ENCODE data around the gene CACNA1D.

CACNA1D gene

DNA sequence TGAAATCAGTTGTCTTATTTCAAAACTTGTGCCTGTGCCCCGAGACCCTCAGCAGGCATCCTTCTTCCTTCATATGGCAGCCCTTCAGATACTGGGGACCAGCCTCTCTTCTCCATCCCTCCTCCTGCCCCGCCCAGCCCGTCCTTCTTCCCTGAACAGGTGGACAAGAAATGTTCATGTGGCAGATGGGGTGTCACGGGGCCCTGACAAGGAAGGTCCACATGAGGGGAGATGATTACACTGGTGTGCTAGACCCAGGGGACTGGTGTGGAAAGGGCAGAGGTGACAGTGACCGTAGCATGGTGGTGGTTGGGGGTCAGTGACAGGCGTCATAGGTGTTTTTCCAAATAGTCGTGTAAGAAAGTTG is 200.9 kb downstream of the CACNA1D start:
- DNase-seq = no peak

- no peak for DNase-seq
Observed at GRCh38 chr3:53696401-53697172, 202.2 kb downstream of the CACNA1D start.

GRCh38 chr3:53700441-53700840 is 206.0 kb downstream of the CACNA1D start:
- DNase-seq = no peak

GRCh38 chr3:53702776-53703530 is 208.5 kb downstream of the CACNA1D start:
- DNase-seq = no peak

DNA sequence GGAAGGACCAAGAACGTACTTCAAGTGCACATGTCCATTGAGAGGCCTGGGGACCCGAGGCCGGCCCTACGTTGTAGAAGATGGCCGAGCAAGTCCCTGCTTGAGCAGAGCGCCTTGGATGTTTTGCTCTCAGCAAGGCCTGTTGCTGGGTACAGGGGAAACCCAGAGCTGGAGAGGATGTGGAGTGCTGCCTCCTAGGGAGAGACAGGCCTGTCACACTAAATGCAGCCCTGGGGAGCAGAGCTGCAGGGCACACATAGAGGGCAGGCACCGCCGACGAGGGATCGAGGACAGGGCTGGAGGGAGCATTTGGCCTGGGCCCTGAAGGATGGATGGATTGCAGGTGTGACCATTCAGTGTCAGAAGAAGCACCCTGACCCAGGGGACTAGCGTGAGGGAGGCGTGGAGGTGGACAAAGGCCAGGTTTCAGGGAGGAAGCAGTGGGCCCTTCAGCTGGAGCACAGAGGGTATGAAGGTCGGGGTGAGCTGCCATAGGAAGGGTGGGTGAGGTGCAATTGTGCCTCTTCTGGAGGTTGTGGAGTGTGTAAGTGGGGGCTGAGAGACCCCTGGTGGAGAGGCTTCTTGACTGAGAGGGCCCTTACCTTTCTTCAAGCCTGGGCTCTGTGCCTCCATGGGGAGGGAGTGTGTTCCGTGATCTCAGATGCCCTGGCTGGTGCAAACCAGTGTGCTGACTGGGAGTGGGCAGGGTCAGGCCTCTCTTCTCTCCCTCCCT is 209.4 kb downstream of the CACNA1D start:
- DNase-seq = no peak

- DNase-seq = no peak
Observed at GRCh38 chr3:53704363-53704725, 209.9 kb downstream of the CACNA1D start.

- no peak for DNase-seq
Observed at GRCh38 chr3:53705024-53705745, 210.8 kb downstream of the CACNA1D start.

- DNase-seq = no peak
Observed at GRCh38 chr3:53705774-53706173, 211.4 kb downstream of the CACNA1D start.

DNA sequence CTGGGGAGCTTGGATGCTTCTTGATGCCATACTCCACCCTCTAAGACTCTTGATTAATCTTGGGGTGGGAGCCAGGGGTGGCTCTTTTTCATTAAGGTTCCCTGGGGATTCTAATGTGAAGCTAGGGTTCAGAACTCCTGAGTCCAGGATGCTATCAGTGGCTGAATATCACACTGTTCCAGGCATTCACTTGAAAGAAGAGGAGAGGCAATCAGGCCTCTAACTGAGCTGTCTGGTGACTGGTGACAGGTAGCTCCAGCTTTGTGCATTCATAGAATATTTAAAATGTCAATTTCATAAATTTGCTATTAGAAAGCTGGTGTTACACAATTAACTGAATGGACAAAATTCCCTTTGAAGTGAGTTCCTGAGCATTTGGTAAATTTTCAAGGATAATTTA is 212.8 kb downstream of the CACNA1D start:
- no peak for DNase-seq

DNA sequence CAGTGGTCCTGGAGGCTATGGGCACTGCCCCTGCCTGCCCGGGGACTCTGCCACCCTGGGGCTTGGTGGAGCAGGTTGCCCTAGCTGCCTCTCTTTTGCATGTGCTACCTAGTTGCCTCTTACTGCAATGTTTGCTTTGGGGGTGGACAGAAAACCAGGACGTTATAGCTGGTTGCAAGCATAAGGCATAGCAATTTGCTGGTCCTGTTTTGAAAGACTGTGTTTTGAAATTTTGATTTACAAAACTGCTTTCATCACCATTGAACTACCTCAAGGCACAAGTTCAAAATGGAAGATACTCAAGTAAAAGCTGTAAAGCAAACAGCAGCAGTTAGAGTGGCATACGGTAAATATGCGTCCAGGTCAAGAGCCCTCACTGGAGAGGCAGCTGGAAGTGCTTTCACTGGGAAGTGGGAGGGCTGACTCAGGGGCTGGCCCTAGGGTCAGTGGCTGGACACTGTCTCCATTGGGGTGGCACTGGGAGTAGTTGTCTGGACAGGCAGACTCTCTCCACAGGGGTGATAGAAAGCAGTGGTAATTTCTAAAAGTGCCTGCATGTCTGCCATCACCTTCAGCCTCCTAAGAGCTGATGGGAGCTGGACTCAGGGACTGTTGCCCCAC is 213.7 kb downstream of the CACNA1D start:
- peak; percentile 74 for DNase-seq

- DNase-seq = no peak
Observed at GRCh38 chr3:53709256-53709655, 214.8 kb downstream of the CACNA1D start.

DNA sequence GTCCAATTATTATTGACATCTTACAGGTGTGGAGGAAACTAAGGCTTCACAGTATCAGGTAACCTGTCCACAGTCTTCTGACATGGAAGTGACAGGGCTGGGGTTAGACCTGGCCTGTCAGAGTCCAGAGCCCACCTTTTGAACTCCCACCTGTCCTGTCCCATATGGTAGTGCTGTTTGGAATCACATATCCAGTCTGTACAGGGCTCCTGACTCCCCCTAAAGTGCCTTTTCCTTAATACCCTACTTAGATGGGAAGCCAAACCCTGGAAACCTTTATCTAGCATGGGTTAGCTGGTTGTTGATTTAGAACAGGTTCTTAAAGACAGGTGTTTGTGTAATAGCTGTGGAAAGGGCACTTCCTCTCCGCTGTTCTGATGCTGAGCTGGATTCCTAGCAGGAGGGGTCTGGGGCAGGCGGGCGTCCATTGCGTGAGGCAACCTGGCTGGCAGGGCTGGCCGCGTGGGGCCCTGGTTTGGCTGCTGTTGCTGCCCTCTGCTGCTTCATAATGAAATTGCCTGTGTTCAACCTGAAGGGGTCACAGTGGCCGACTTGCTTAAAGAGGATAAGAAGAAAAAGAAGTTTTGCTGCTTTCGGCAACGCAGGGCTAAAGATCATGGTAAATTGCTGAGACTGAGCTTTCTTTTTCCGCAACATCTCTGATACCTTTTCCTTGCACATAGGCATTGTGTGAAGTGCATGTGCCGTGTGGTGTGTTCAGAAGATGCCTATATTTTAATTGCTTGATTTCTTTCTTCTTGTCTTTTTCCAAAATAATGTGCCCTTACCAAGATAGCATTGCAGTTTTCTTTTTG is 215.7 kb downstream of the CACNA1D start:
- DNase-seq = peak; percentile 78

DNA sequence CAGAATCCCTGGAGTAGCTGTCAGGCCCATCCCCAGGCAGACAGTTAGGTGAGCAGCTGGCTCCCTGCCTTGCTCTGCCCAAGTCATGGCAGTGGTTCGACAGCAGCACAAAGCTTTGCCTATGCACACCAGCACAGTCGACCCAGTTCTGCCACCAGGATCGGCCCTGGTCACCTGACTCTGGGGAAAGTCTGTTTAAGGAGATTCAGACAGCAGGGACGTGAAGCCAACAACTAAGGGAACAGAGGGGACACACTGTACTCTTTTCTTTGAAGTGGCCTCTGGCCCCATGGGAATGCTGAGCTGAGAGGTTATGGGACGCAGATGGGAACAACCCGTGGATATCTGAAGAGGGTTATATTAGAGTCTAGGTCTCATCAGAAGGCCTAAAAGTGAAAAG is 217.0 kb downstream of the CACNA1D start:
- DNase-seq = no peak

DNA sequence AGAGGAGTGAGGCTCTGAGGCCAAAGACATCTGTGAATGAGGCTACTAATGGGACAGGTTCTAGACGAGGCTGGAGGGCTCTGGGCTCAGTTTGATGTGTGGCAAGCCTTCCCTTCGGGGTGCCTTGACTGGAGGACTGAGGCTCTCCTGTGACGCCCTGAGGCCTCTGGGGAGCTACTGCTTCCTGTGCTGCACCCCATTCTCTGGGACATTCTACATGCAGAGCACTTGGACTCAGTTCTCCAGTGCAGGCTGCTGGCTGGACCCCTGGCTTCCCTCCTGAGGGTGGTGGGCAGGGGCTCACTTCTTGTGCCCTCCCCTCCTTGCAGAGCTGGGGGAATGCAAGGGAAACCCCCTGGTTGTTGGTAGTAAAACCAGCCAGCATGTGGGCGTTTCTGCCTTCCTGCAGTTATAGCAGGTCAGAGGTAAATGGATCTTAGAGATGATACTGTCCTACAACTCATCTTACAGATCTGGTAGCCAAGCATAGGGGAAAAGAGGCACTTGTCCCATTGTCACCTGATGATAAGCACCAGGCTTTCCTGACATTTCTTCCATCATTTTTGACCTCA is 218.5 kb downstream of the CACNA1D start:
- DNase-seq = no peak

- no peak for DNase-seq
Observed at GRCh38 chr3:53713626-53714025, 219.2 kb downstream of the CACNA1D start.

GRCh38 chr3:53715815-53716483 is 221.5 kb downstream of the CACNA1D start:
- no peak for DNase-seq

- DNase-seq = no peak
Observed at GRCh38 chr3:53716998-53717397, 222.6 kb downstream of the CACNA1D start.

DNA sequence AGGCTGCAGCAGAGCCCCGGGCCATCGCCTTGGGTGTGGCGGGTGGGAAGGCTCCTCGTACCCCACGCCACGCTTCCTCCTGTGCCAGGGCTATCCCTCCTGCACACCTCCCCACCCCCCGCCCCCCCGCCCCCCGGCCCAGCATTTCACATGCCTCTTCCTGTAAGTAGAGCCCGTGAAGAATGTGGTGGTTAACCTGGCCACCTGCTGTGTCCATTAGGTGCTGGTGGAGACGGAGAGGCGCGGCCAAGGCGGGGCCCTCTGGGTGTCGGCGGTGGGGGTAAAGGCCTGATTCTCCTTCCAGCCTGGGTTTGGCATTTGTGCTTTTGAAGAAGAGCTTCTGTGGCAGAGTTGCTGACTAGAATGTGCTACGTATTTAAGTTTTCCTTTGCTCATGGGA is 224.1 kb downstream of the CACNA1D start:
- DNase-seq = no peak

GRCh38 chr3:53719796-53720195 is 225.4 kb downstream of the CACNA1D start:
- no peak for DNase-seq

DNA sequence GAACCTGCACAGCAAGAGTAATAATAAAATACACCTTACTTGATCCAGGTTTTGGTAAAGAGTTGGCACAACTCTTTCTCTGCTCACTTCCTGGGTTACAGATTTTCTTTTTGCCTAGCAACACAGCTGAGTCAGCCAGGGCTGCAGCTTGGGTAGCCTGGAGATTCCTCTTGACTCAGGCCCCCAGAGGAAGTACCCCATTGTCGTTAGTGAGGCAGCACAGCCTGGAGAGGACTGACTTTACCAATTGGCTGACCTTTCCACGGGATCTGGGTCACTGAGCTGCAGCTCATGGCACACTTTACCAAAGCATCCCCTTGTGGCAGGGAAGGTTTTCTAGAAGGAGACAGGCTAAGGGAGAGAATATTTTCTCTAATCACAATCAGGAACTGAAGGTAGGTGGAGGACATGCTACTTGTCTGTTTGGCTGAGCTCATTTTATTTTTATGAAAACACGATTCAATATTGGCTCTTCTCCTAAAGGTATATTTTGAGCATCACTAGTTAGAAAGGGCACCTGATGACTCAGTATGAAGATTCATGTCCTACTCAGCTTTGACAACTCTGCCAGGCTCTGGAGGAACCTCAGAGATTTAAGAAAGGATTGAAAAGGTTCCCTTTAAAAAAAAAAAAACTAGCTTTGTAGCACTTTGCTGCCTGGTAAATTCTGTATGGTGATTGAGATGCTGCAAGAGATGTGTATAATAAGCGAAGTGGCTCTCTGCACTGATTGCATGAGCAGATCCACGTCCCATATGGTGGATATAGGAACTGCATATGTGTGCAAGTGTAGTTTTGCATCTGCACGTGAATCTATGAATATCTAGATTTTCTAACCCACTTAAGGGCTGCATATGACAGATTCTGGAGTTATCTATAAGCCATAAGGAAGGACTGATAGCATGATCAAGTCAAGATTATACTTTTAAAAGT is 227.0 kb downstream of the CACNA1D start:
- DNase-seq = no peak
